ENCODE measurements around the gene ATRNL1. TPM values are rescaled to one million over a fixed set of nuclear protein-coding genes. Genes with fewer than 3 reads are reported as not detected.

Gene ATRNL1
- total and polyA plus RNA-seq, 2 donors from 2014 or later: 2.4 to 7.1 TPM

- FAIRE-seq (no peak), DNase-seq (no peak)
- Histone ChIP-seq H3K27ac (ENCODE audit: low read depth in 2 of 2, low read length in 2 of 2) (no peak overlapping the region), H3K27me3 (ENCODE audit: control insufficient read depth, insufficient read depth, low read length) (no peaks in the 10 kb centered on the region), H3K4me3 (ENCODE audit: low read length in 3 of 3) (no peak overlapping the region), H3K9ac (ENCODE audit: low read length in 3 of 3) (no peak overlapping the region), H3K36me3 (ENCODE audit: control insufficient read depth in 2 of 3, insufficient read depth in 3 of 3, low read length in 3 of 3) (no peaks in the 10 kb centered on the region), H3K9me3 (ENCODE audit: control insufficient read depth in 2 of 3, insufficient read depth in 1 of 3, low read length in 3 of 3) (no peaks in the 10 kb centered on the region), H3K4me1 (ENCODE audit: control insufficient read depth in 2 of 3, insufficient read depth in 2 of 3, low read depth in 1 of 3, low read length in 3 of 3) (no peaks in the 10 kb centered on the region)
- no peak for TF ChIP-seq CTCF (IDR thresholded peaks at IDR 0.05; ENCODE audit: borderline replicate concordance, extremely low read depth, insufficient read depth)
- intact Hi-C loops (cut with DNase I): no loop called here
Observed at GRCh38 chr10:115066528-115066927, 26.6 kb upstream of the ATRNL1 start.

GRCh38 chr10:115073796-115074195, 19.4 kb upstream of the ATRNL1 start:
- TF ChIP-seq CTCF (IDR thresholded peaks at IDR 0.05; ENCODE audit: borderline replicate concordance, extremely low read depth, insufficient read depth): no peak
- no peaks in the 10 kb centered on the region for H3K36me3 ChIP-seq (ENCODE audit: control insufficient read depth in 2 of 3, insufficient read depth in 3 of 3, low read length in 3 of 3)
- no peak overlapping the region for H3K4me3 ChIP-seq (ENCODE audit: low read length in 3 of 3)
- FAIRE-seq (no peak), DNase-seq (no peak)
- H3K27me3 ChIP-seq (ENCODE audit: control insufficient read depth, insufficient read depth, low read length): no peaks in the 10 kb centered on the region
- no peak overlapping the region for H3K9ac ChIP-seq (ENCODE audit: low read length in 3 of 3)
- intact Hi-C loops (cut with DNase I): no loop called here
- H3K9me3 ChIP-seq (ENCODE audit: control insufficient read depth in 2 of 3, insufficient read depth in 1 of 3, low read length in 3 of 3): no peaks in the 10 kb centered on the region
- H3K27ac ChIP-seq (ENCODE audit: low read depth in 2 of 2, low read length in 2 of 2): no peak overlapping the region
- H3K4me1 ChIP-seq (ENCODE audit: control insufficient read depth in 2 of 3, insufficient read depth in 2 of 3, low read depth in 1 of 3, low read length in 3 of 3): no peaks in the 10 kb centered on the region

- TF ChIP-seq CTCF (IDR thresholded peaks at IDR 0.05; ENCODE audit: borderline replicate concordance, extremely low read depth, insufficient read depth): no peak
- Histone ChIP-seq H3K27me3 (ENCODE audit: control insufficient read depth, insufficient read depth, low read length) (no peaks in the 10 kb centered on the region), H3K4me1 (ENCODE audit: control insufficient read depth in 2 of 3, insufficient read depth in 2 of 3, low read depth in 1 of 3, low read length in 3 of 3) (no peaks in the 10 kb centered on the region), H3K9me3 (ENCODE audit: control insufficient read depth in 2 of 3, insufficient read depth in 1 of 3, low read length in 3 of 3) (peaks cover 0 to 8% (median 0%) of the 10 kb centered on the region in 3 donors), H3K27ac (ENCODE audit: low read depth in 2 of 2, low read length in 2 of 2) (no peak overlapping the region), H3K9ac (ENCODE audit: low read length in 3 of 3) (no peak overlapping the region), H3K36me3 (ENCODE audit: control insufficient read depth in 2 of 3, insufficient read depth in 3 of 3, low read length in 3 of 3) (no peaks in the 10 kb centered on the region), H3K4me3 (ENCODE audit: low read length in 3 of 3) (no peak overlapping the region)
- DNase-seq: no peak
- FAIRE-seq: no peak
- intact Hi-C loops (cut with DNase I): no loop called here
Observed at GRCh38 chr10:115082506-115082905, 10.7 kb upstream of the ATRNL1 start.

- DNase-seq (peak in 2 of 5 donors; percentile 46 to 66), FAIRE-seq (no peak)
- H3K9ac ChIP-seq (ENCODE audit: low read length in 3 of 3): no peak overlapping the region
- peaks cover 0 to 8% (median 0%) of the 10 kb centered on the region in 3 donors for H3K9me3 ChIP-seq (ENCODE audit: control insufficient read depth in 2 of 3, insufficient read depth in 1 of 3, low read length in 3 of 3)
- TF ChIP-seq CTCF (IDR thresholded peaks at IDR 0.05; ENCODE audit: borderline replicate concordance, extremely low read depth, insufficient read depth): no peak
- no peak overlapping the region for H3K4me3 ChIP-seq (ENCODE audit: low read length in 3 of 3)
- H3K27me3 ChIP-seq (ENCODE audit: control insufficient read depth, insufficient read depth, low read length): no peaks in the 10 kb centered on the region
- H3K36me3 ChIP-seq (ENCODE audit: control insufficient read depth in 2 of 3, insufficient read depth in 3 of 3, low read length in 3 of 3): no peaks in the 10 kb centered on the region
- intact Hi-C loops (cut with DNase I): no loop called here
- H3K4me1 ChIP-seq (ENCODE audit: control insufficient read depth in 2 of 3, insufficient read depth in 2 of 3, low read depth in 1 of 3, low read length in 3 of 3): no peaks in the 10 kb centered on the region
- no peak overlapping the region for H3K27ac ChIP-seq (ENCODE audit: low read depth in 2 of 2, low read length in 2 of 2)
Observed at GRCh38 chr10:115084277-115084850, 8.8 kb upstream of the ATRNL1 start.

Measured in kidney (tissue), 14 donors.